ENCODE measurements around the gene FITM2.

FITM2 gene, protein sequence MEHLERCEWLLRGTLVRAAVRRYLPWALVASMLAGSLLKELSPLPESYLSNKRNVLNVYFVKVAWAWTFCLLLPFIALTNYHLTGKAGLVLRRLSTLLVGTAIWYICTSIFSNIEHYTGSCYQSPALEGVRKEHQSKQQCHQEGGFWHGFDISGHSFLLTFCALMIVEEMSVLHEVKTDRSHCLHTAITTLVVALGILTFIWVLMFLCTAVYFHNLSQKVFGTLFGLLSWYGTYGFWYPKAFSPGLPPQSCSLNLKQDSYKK

DNA sequence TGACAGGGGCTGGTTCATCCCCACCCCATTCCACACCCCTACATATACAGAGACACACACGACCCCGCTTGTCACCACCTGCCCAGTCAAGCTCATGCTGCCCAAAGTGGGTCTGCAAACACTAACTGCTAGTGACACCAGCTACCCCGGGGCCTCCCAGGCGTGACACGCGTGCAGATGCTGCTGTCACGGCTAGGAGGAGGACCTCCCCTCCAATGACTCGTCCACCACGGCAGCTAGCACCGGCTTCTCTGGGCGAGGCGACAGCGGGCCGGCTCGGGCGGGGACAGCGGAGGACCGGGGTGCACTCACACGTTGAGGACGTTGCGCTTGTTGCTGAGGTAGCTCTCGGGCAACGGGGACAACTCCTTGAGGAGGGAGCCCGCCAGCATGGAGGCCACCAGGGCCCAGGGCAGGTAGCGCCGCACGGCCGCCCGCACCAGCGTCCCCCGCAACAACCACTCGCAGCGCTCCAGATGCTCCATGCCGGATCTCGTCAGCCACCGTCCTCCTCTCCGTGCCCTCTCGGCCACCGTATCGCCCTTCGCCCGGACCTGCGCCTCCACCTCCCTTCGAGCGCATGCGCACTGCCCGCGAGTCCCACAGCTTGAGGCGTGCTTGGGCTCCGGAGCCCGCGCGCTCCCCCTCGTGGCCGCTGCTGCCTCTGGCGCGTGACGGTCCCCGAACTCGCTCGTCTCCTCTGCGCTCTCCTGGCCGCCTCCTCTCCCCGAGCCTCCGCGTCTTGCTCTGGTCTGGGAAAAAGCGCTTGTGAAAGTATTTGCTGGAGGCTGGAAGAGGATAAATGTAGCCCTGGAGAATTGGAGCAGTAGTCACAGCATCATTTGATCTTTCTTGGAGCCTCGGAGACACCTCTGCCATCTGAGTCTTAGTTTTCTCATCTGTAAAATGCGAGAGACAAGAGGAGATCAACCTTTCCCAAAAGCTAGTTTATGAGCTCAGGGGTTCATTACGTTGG lies at the start of gene FITM2:
Gene FITM2, minus strand, starts transcription at position 539 of the 976 bp plus-strand sequence. Its CDS starts 54 bp downstream, at position 485.
- H3K4me1 ChIP-seq (ENCODE audit: control insufficient read depth, insufficient read depth, low read length): no peaks in the 10 kb centered on the region
- ChIA-PET POLR2A (interaction anchor here (0.6 to 1.6 kb wide), 5 partner anchors 8 to 991 kb away, joined by 3 to 4 read pairs (median 3); partner anchors contain the start of gene OSER1), CTCF (interaction anchor here (0.6 to 6.1 kb wide), 39 partner anchors 9 to 561 kb away, joined by 3 to 187 read pairs (median 4); partner anchors contain the start of gene GDAP1L1)
- no peaks in the 10 kb centered on the region for H3K9me3 ChIP-seq (ENCODE audit: control insufficient read depth, insufficient read depth, low read depth, low read length)
- peak within 1 kb of the TSS; percentile 37; the same call in 1 of the 2 replicates for H3K27ac ChIP-seq (ENCODE audit: extremely low read depth, low read depth, low read length)
- H3K36me3 ChIP-seq (ENCODE audit: control insufficient read depth in 2 of 2, insufficient read depth in 1 of 2, low read length in 2 of 2): peaks cover 0 to 5% of the 10 kb centered on the region in 2 experiments; a peak in 1 of 3 replicates
- peak within 1 kb of the TSS; percentile 68 for H3K4me3 ChIP-seq (ENCODE audit: low read depth, low read length)
- no peak for TF ChIP-seq ZNF169 (tag by site-specific recombination; IDR thresholded peaks at IDR 0.05)
- TF ChIP-seq ZXDB (tag by site-specific recombination; IDR thresholded peaks at IDR 0.05): peak; percentile 75
- TF ChIP-seq ZEB2 (tag by site-specific recombination; IDR thresholded peaks at IDR 0.05): peak; percentile 85
- TF ChIP-seq ZFP3 (tag by site-specific recombination; IDR thresholded peaks at IDR 0.05; ENCODE audit: low read depth): no peak
- peak; percentile 74; the same call in 1 of the 2 replicates for TF ChIP-seq ZFP69B (tag by site-specific recombination; IDR thresholded peaks at IDR 0.05)
- no peak; the same call in 1 of the 2 replicates for TF ChIP-seq ZNF843 (tag by site-specific recombination; IDR thresholded peaks at IDR 0.05)
- TF ChIP-seq ZNF530 (tag by site-specific recombination; IDR thresholded peaks at IDR 0.05; ENCODE audit: low read depth): no peak
- TF ChIP-seq ZNF670 (tag by site-specific recombination; IDR thresholded peaks at IDR 0.05; ENCODE audit: low read depth): no peak
- TF ChIP-seq, protein P1, sequence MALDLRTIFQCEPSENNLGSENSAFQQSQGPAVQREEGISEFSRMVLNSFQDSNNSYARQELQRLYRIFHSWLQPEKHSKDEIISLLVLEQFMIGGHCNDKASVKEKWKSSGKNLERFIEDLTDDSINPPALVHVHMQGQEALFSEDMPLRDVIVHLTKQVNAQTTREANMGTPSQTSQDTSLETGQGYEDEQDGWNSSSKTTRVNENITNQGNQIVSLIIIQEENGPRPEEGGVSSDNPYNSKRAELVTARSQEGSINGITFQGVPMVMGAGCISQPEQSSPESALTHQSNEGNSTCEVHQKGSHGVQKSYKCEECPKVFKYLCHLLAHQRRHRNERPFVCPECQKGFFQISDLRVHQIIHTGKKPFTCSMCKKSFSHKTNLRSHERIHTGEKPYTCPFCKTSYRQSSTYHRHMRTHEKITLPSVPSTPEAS (tag by site-specific recombination; IDR thresholded peaks at IDR 0.05): no peak
- TF ChIP-seq ZNF501 (tag by site-specific recombination; IDR thresholded peaks at IDR 0.05): peak; percentile 80; the same call in 1 of the 2 replicates
- no peak for TF ChIP-seq ZNF664 (tag by site-specific recombination; IDR thresholded peaks at IDR 0.05)
- TF ChIP-seq ZNF133 (tag by site-specific recombination; IDR thresholded peaks at IDR 0.05): no peak
- TF ChIP-seq, protein P2, sequence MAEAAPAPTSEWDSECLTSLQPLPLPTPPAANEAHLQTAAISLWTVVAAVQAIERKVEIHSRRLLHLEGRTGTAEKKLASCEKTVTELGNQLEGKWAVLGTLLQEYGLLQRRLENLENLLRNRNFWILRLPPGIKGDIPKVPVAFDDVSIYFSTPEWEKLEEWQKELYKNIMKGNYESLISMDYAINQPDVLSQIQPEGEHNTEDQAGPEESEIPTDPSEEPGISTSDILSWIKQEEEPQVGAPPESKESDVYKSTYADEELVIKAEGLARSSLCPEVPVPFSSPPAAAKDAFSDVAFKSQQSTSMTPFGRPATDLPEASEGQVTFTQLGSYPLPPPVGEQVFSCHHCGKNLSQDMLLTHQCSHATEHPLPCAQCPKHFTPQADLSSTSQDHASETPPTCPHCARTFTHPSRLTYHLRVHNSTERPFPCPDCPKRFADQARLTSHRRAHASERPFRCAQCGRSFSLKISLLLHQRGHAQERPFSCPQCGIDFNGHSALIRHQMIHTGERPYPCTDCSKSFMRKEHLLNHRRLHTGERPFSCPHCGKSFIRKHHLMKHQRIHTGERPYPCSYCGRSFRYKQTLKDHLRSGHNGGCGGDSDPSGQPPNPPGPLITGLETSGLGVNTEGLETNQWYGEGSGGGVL (tag by site-specific recombination; IDR thresholded peaks at IDR 0.05): no peak; the same call in 1 of the 2 replicates
- TF ChIP-seq PRDM10 (tag by site-specific recombination; IDR thresholded peaks at IDR 0.05): peak; percentile 99
- peak; percentile 95 for TF ChIP-seq ZNF600 (tag by site-specific recombination; IDR thresholded peaks at IDR 0.05)
- TF ChIP-seq ZNF175 (tag by site-specific recombination; IDR thresholded peaks at IDR 0.05): no peak
- no peak for TF ChIP-seq ZNF202 (tag by site-specific recombination; IDR thresholded peaks at IDR 0.05; ENCODE audit: borderline replicate concordance)
- TF ChIP-seq ZNF37A (tag by site-specific recombination; IDR thresholded peaks at IDR 0.05): no peak
- TF ChIP-seq ZNF629 (tag by site-specific recombination; IDR thresholded peaks at IDR 0.05): peak; percentile 61; the same call in 1 of the 2 replicates
- no peak for TF ChIP-seq ZNF776 (tag by site-specific recombination; IDR thresholded peaks at IDR 0.05; ENCODE audit: borderline replicate concordance)
- TF ChIP-seq ZNF514 (tag by site-specific recombination; IDR thresholded peaks at IDR 0.05): no peak
- TF ChIP-seq, protein P3, sequence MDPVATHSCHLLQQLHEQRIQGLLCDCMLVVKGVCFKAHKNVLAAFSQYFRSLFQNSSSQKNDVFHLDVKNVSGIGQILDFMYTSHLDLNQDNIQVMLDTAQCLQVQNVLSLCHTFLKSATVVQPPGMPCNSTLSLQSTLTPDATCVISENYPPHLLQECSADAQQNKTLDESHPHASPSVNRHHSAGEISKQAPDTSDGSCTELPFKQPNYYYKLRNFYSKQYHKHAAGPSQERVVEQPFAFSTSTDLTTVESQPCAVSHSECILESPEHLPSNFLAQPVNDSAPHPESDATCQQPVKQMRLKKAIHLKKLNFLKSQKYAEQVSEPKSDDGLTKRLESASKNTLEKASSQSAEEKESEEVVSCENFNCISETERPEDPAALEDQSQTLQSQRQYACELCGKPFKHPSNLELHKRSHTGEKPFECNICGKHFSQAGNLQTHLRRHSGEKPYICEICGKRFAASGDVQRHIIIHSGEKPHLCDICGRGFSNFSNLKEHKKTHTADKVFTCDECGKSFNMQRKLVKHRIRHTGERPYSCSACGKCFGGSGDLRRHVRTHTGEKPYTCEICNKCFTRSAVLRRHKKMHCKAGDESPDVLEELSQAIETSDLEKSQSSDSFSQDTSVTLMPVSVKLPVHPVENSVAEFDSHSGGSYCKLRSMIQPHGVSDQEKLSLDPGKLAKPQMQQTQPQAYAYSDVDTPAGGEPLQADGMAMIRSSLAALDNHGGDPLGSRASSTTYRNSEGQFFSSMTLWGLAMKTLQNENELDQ (tag by site-specific recombination; IDR thresholded peaks at IDR 0.05; ENCODE audit: low read depth): no peak
- TF ChIP-seq GFI1B (tag by site-specific recombination; IDR thresholded peaks at IDR 0.05): no peak
